Spinal cord (tissue), 10 donors: ENCODE data around the gene ARAP2. TPM values are rescaled to one million over a fixed set of nuclear protein-coding genes. Genes with fewer than 3 reads are reported as not detected.

ENCODE experiments used
- DNase-seq, 6 donors: peaks; one replicate each; pipeline versions ENCODE4 v3.0.0 to v3.0.0-alpha.2; 2013 to 2015; ENCODE audit warnings: low spot score in 6 of 6, low read depth in 4 of 6
- H3K27ac ChIP-seq: one replicate; pipeline ENCODE4 v1.5.1; 2013; ENCODE audit warnings: low read depth, low read length, control low read depth
- H3K27me3 ChIP-seq: one replicate; pipeline ENCODE4 v1.6.1; 2013; ENCODE audit warnings: low read length; ENCODE audit not compliant: control insufficient read depth, insufficient read depth
- H3K36me3 ChIP-seq: one replicate; pipeline ENCODE4 v1.6.1; 2013; ENCODE audit warnings: low read length; ENCODE audit not compliant: control insufficient read depth, insufficient read depth
- H3K4me1 ChIP-seq: one replicate; pipeline ENCODE4 v1.6.1; 2013; ENCODE audit warnings: low read length; ENCODE audit not compliant: control insufficient read depth, insufficient read depth
- H3K4me3 ChIP-seq: one replicate; pipeline ENCODE4 v1.5.1; 2013; ENCODE audit warnings: low read depth, low read length, control low read depth
- H3K9me3 ChIP-seq: one replicate; pipeline ENCODE4 v1.6.1; 2013; ENCODE audit warnings: low read length; ENCODE audit not compliant: control insufficient read depth, insufficient read depth
- WGBS: methylation state at CpG from one replicate; pipeline ENCODE4 v1.1.5; 2013; ENCODE audit warnings: missing lambda C conversion rate; ENCODE audit not compliant: insufficient coverage; 5-methylcytosine and 5-hydroxymethylcytosine counted together
- polyA plus RNA-seq, 2 donors: library from polyadenylated mRNA; unstranded; fragments of 120-200 nt; gene quantifications; one replicate each; pipeline ENCODE4 v1.2.1, GENCODE V29; 2013; ENCODE audit not compliant: insufficient read length in 2 of 2
- total RNA-seq, 2 donors: library from RNA; depleted of rRNA in 1 of 2; stranded (reverse); fragments of 120-200 nt in 1 of 2; fragments of >200 nt in 1 of 2; gene quantifications; one replicate each; pipeline versions ENCODE4 v1.2.3 to v1.2.4, GENCODE V29; 2013 to 2014
- donor health status: healthy.

Gene ARAP2
- total and polyA plus RNA-seq, 4 donors = 15.9 to 95.8 (median 25.5) TPM

GRCh38 chr4:36024901-36025660, 219.2 kb downstream of the ARAP2 start:
- no peaks in the 10 kb centered on the region for H3K9me3 ChIP-seq
- H3K27me3 ChIP-seq = no peaks in the 10 kb centered on the region
- no peak overlapping the region for H3K4me3 ChIP-seq
- H3K4me1 ChIP-seq = no peaks in the 10 kb centered on the region
- no peak overlapping the region for H3K27ac ChIP-seq
- H3K36me3 ChIP-seq = no peaks in the 10 kb centered on the region
- no CpG with 5 or more reads among the region's 6 CpGs for WGBS
- DNase-seq = peak in 2 of 6 donors; percentile 20 to 60

GRCh38 chr4:36020351-36020750, 224.0 kb downstream of the ARAP2 start:
- Histone ChIP-seq H3K27ac (no peak overlapping the region), H3K9me3 (no peaks in the 10 kb centered on the region), H3K27me3 (no peaks in the 10 kb centered on the region), H3K4me3 (no peak overlapping the region), H3K36me3 (no peaks in the 10 kb centered on the region), H3K4me1 (no peaks in the 10 kb centered on the region)
- no peak for DNase-seq
- WGBS = 94% methylated on average over 2 of the region's 3 CpGs

Other genes with a start within 250 kb of the ARAP2 start
- gene DTHD1, start 37.1 kb upstream of the ARAP2 start, total RNA-seq = 1 to 10 TPM; 7.6 to 7.8 TPM
- gene DTHD1, start 37.1 kb upstream of the ARAP2 start, polyA plus RNA-seq = 10 to 100 TPM in 1 of 2 donors, 1 to 10 TPM in 1; 5.1 to 13.2 TPM